Neural progenitor cell (in vitro differentiated cells): Measurements from ENCODE around the gene DHX35.

Experiments
- EZH2 ChIP-seq: fragments of 200-600 bp; sonication (generic); IDR thresholded peaks from 2 replicates; pipeline ENCODE4 v1.6.1; 2017; ENCODE audit warnings: antibody characterized with exemption, mild to moderate bottlenecking, moderate library complexity
- TF ChIP-seq, protein P1 (sequence below): fragments of 200-600 bp; sonication (generic); IDR thresholded peaks from 2 replicates; pipeline ENCODE4 v1.5.1; 2017; ENCODE audit warnings: antibody characterized with exemption, mild to moderate bottlenecking

DNA sequence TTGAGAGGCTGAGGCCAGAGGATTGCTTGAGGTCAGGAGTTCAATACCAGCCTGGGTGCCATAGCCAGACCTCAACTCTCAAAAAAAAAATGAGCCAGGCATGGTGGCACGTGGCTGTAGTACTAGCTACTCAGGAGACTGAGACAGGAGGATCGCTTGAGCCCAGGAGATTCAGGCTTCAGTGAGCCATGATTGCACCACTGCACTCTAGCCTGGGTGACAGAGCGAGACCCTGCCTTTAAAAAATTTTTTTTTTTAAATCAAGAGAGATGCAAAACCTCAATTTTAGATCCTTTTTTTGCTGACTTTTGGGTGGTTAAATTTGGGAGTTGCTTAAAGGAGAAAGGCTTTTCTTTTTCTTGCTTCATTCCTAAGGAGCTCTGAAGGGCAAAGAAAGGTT, 70.9 kb downstream of the DHX35 start:
- TF ChIP-seq EZH2 = no peak
- TF ChIP-seq, protein P1, sequence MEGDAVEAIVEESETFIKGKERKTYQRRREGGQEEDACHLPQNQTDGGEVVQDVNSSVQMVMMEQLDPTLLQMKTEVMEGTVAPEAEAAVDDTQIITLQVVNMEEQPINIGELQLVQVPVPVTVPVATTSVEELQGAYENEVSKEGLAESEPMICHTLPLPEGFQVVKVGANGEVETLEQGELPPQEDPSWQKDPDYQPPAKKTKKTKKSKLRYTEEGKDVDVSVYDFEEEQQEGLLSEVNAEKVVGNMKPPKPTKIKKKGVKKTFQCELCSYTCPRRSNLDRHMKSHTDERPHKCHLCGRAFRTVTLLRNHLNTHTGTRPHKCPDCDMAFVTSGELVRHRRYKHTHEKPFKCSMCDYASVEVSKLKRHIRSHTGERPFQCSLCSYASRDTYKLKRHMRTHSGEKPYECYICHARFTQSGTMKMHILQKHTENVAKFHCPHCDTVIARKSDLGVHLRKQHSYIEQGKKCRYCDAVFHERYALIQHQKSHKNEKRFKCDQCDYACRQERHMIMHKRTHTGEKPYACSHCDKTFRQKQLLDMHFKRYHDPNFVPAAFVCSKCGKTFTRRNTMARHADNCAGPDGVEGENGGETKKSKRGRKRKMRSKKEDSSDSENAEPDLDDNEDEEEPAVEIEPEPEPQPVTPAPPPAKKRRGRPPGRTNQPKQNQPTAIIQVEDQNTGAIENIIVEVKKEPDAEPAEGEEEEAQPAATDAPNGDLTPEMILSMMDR = no peak
